GM12873 (cell line): Measurements from ENCODE around the gene KCNQ1.

ENCODE experiments used
- TF ChIP-seq, protein P1 (sequence below): IDR thresholded peaks from 2 replicates; pipeline ENCODE4 v1.5.1; 2012; ENCODE audit warnings: low read depth, mild to moderate bottlenecking, moderate library complexity, low read length, control low read depth; ENCODE audit not compliant: insufficient read depth; ENCODE audit errors: missing control alignments

KCNQ1 gene

DNA sequence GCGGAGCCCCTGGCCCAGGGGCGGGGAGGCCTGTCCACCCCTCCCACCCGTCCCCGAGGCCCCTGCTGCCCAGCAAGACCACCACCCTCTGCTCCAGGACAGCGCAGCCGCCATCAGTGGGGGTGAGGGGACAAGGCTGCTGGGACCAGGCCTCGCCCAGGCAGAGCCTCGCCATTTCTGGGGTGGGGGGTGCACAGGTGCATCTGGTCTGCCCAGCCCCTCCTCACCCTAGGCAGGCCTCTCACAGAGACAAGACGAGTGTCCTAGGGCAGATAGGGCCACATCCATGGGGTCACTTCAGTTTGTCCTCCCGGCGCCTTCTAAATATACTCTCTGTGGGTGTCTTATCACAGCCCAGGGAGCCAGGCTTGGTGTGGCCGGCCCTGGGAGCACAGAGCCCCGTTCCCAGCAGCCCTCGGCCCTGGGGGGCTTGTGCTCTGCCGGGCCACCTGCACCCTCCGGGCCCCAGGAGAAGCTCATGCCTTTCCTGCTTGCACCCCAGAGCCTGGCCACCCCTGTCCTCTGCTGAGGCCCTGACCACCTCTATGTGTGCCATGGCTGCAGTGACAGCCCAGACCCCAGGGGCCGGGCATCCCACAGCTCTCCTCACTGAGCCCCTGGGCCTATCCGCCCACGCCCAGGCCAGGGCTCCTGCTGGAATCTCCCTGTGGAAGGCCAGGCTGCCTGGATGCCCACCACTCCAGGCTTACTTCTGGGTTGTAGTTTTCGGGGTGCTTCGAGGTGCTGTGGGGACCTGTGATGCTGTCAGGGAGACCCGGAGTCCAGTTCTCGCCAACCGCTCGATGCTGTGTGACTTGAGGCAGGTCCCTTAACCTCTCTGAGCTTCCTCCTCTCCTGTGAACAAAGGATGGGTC lies 70.8 kb downstream of the KCNQ1 start:
- TF ChIP-seq, protein P1, sequence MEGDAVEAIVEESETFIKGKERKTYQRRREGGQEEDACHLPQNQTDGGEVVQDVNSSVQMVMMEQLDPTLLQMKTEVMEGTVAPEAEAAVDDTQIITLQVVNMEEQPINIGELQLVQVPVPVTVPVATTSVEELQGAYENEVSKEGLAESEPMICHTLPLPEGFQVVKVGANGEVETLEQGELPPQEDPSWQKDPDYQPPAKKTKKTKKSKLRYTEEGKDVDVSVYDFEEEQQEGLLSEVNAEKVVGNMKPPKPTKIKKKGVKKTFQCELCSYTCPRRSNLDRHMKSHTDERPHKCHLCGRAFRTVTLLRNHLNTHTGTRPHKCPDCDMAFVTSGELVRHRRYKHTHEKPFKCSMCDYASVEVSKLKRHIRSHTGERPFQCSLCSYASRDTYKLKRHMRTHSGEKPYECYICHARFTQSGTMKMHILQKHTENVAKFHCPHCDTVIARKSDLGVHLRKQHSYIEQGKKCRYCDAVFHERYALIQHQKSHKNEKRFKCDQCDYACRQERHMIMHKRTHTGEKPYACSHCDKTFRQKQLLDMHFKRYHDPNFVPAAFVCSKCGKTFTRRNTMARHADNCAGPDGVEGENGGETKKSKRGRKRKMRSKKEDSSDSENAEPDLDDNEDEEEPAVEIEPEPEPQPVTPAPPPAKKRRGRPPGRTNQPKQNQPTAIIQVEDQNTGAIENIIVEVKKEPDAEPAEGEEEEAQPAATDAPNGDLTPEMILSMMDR, result no peak

DNA sequence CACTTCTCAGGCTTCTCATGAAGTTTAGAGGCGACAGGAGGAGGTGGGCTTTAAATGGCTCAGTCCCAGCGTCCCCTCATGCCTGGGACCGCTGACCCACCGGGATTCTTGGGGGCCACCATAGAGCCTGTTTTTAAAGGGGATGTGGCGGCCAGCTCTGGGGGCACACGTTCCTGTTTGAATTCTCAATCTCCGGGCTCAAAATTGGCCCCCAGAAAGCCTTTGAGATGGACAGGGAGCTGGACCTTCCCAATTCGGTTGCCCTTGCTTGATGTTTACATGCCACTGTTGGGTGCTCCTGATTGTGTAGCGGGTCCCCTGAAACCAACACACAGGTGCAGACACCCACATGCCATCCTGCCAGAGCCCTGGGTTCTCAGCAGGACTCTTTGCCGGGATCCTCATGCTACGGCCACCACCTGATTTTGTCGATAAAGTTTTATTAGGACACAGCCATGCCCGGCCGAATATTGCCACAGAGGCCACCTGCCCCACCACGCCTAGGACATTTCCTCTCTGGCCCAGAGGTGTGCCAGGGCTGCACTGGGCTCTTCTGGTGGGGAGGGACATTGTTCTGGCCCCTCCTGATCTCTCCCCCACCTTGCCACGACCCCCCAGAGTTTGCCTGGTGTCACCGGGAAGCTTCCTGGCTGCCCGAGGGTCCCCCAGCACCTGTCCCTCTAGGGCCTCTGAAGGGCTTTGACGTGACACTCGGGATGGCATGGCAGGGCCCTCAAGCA lies 71.6 kb downstream of the KCNQ1 start:
- TF ChIP-seq, protein P1, result no peak

DNA sequence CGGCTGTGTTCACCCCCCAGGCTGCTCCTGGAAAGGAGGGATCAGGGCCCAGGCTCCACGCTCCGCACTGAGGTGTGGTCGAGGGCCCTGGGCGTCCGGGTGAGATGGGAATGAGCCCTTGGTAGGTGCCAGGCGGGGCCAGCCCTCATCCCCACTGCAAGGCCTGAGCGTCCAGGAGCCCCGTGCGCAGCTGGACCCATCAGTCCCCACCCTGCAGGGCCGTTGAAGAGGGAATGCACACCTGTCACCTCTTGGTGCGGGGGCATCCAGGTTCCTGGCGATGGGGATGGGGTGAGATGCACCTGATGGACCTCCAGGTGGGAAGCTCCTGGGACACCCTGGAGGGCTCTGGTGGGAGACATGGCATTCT lies 72.2 kb downstream of the KCNQ1 start:
- TF ChIP-seq, protein P1, result no peak

DNA sequence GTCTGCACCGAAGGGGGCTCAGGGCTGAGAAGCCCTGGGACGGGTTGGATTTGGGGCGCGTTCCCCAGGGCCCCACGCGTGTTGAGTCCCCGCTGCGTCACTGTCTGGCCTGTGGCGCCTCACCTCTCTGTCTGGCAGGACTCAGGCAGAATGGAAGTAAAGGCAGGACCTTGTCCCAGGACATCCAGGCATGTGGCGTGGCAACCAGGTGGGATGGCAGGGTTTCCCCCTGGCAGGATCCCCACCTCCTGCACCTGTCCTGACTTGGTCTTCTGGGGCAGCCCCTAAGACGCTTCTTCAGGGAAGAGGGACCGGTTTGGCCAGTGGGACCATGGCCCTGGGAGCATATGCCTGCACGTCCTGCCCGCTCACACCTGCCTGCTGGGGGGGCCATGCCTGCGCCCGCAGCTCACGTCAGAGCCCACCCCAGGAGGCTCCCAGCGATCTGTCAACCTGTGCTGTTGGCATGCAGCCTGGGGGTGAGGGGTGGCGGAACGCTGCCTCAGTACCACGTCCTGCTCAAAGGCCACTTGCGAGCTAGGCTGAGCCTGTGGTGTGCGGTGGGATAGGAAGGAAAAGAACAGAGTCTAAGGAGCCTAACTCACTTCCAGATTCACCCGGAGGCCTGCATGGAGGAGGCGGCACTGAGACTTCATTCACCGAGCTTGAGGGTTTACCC lies 72.7 kb downstream of the KCNQ1 start:
- TF ChIP-seq, protein P1, result no peak

DNA sequence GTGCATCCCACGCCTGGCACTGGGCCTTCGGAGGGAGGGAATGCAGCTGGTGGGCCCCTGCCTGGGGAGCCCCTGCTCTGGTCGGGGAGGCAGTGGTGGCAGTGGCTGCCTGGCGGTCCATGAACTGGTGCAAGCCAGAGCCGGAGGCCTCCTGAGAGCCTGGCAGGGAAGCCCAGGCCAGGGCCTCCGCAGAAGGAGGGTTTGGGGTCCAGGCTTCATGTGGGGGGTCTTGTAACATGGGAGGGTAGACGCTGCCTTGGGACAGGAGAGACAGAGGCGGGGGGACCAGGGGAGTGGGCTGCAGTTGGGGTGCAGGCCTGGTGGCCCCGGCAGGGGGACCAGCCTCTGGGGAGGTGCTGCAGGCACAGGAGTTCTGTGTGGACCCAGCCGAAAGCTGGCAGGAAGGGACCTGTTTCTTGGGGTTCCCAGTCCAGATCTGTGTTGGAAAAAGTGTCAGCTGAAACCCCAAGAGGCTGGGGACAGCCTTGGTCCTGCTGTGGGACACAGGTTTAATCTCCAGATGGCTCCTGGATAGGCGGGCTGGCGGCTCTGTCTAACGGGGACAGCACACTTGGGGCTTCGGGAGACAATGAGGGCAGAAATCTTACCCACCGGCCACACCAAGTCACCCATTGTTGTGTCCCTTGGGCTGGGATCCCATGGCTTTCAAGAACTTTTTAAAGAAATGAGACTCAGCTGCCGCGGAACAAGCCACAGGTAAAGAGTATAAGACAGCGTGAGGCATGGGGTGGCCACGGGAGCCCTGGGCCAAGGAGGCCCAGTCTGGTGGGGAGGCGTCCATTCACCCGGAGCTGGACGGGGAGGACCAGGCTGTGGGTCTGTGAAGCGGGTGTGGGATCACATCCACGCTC lies 73.5 kb downstream of the KCNQ1 start:
- TF ChIP-seq, protein P1, result no peak

DNA sequence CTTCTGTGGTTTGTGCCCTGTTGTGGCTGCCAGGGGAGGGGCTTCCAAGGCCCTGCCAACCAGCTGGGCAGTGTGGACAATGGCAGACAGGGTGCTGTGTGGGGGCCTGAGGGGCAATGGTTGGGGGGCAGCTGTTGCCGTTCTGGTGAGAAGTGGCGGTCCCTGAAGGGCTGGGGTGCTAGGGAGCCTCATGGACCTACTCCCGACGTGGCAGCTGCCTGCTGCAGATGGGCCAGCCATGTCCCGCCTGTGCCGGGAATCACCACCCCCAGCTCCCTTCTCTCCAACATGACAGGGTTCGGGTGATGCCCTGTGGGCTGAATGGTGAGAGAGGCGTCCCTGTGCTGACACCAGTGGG lies 74.2 kb downstream of the KCNQ1 start:
- TF ChIP-seq, protein P1, result no peak
